Measurements from ENCODE around the gene FMNL1.
A peak's percentile ranks its signal among the peaks of the same experiment; 100 is the strongest.

The FMNL1 gene

DNA sequence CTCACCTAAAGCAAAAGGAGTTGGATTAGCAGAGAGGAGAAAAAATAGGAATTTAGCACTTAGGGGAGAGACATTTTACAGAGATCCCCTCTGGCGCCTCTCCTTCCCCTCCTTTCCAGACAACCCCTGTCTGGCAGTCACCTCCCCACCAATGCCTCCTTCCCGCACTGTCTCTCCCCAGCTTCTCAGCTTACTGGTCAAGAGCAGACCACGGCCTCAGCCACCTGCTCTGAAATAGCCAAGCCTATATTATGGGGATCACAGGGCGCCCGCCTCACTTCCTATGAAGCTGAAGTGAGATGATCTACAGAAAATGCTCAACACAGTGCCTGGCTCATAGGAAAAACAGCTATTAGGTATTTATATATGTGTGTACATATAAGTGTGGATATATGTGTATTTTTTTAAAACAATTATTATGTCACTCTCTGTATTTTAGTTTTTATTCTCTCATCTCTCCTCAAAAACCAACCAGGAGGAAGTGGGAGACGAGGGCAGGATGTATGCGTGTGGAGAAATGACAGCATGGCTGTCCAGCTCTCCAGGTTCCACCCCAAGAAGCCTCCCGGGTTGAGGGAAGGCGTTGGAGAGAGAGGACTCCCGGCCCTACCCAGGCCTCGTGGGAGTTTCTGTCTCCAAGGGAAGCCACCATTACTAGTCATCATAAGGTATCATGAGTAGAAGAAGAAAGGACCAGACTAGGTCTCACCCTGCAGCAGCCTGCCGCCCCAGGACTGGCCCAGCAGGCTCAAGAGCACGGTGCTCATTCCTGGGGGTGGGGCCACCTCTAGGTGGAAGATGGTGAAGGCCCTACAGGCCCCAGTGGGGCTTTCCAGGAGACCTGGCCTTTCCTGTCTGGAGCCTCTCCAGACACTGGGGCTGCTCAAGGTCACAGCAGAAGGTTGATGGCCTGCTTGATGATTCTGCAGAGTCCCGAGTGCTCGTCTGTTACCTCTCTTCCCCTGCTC is 67.9 kb downstream of the FMNL1 start:
- TF ChIP-seq, protein P1, sequence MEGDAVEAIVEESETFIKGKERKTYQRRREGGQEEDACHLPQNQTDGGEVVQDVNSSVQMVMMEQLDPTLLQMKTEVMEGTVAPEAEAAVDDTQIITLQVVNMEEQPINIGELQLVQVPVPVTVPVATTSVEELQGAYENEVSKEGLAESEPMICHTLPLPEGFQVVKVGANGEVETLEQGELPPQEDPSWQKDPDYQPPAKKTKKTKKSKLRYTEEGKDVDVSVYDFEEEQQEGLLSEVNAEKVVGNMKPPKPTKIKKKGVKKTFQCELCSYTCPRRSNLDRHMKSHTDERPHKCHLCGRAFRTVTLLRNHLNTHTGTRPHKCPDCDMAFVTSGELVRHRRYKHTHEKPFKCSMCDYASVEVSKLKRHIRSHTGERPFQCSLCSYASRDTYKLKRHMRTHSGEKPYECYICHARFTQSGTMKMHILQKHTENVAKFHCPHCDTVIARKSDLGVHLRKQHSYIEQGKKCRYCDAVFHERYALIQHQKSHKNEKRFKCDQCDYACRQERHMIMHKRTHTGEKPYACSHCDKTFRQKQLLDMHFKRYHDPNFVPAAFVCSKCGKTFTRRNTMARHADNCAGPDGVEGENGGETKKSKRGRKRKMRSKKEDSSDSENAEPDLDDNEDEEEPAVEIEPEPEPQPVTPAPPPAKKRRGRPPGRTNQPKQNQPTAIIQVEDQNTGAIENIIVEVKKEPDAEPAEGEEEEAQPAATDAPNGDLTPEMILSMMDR (conservative IDR thresholded peaks at IDR 0.05): no peak
- TF ChIP-seq ZFX (IDR thresholded peaks at IDR 0.05): no peak
- no peak overlapping the region for H3K27ac ChIP-seq

DNA sequence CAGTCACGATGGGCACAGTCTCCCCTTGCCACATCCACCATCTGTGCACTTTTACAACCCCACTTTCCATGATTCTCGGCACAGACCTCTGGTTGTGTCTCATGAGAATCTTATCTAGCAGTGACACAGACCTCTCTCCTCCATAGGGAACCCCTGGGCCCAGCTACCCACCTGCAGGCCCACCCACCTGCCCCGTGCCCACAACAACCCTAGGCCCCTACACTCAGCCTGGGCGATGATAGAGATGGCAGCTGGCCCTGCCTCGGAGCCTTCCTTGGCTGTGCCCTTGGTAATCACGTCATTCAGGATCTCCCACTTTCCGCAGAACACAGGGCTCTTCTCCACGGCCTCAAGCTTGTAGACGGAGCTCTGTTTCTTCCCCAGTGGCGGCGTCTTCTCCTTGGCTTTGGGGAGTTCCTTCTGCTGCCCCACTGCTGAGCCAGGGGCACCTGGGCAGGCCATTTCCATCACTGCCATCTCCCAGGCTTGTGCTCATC is 68.6 kb downstream of the FMNL1 start:
- TF ChIP-seq, protein P1 (conservative IDR thresholded peaks at IDR 0.05): no peak
- TF ChIP-seq ZFX (IDR thresholded peaks at IDR 0.05): no peak
- H3K27ac ChIP-seq: no peak overlapping the region

DNA sequence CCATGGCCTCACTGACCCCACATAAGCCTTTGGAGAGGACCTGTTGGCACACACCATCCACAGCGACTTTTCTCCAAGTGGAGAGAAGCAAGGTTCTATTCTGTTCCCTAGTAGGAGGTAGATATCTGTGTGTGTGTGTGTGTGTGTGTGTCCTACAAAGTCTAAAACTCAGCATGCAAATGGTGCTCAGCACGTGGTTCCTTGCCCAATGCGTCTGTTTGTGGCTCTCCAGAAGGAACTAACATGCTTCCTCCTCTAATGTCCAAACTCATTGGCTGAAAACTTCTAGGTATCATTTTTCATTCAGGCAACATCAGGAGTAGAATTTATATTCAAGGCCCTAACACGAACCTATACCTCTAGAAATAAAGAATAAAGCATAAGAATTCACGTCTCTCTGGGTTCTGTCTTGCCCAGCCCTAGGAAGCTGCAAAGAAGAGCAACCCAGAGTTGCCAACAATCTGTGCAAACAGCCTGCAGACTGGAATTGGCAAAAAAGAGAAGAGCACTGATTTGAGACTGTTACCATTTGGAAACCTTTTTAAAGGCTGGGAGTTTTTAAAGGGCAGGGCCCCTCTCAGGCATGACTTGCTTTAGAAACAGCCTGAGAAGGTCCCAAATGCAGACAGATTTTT is 69.6 kb downstream of the FMNL1 start:
- no peak for TF ChIP-seq ZFX (IDR thresholded peaks at IDR 0.05)
- TF ChIP-seq, protein P1 (conservative IDR thresholded peaks at IDR 0.05): no peak
- no peak overlapping the region for H3K27ac ChIP-seq

DNA sequence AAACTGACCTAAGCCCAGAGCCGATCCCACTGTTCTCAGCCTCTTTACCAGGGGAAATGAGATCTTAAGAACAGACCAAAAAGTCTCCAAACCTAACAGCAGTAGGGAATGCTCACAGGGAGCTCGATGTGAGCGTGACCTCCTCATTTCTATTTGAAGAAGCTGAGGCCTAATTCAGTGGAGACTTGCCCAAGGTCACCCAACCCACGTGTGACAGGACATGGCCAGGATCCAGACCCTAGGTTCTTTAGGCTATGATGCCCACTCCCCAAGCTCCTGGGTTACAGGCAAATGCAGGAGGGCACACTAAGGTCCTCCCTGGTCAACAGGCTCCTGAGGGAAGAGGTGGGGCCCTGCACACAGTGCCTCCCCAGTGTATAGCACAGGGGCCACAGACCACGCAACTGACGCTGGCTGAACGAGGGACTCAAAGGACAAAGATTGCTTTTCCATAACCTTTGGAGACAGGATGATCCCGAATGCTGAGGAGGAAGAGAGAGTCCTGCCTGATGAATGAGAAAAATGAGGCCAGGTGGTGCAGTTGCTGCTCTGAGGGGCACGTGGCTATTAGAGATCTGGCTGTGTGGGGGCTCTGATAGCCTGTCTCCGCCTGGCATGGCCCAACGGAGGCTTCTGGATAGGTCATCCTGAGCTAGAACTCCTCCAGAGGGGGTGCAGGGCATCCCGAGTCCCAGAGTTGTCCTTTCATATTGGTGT is 71.2 kb downstream of the FMNL1 start:
- peak overlapping the region; percentile 95 for H3K27ac ChIP-seq
- TF ChIP-seq ZFX (IDR thresholded peaks at IDR 0.05): no peak

DNA sequence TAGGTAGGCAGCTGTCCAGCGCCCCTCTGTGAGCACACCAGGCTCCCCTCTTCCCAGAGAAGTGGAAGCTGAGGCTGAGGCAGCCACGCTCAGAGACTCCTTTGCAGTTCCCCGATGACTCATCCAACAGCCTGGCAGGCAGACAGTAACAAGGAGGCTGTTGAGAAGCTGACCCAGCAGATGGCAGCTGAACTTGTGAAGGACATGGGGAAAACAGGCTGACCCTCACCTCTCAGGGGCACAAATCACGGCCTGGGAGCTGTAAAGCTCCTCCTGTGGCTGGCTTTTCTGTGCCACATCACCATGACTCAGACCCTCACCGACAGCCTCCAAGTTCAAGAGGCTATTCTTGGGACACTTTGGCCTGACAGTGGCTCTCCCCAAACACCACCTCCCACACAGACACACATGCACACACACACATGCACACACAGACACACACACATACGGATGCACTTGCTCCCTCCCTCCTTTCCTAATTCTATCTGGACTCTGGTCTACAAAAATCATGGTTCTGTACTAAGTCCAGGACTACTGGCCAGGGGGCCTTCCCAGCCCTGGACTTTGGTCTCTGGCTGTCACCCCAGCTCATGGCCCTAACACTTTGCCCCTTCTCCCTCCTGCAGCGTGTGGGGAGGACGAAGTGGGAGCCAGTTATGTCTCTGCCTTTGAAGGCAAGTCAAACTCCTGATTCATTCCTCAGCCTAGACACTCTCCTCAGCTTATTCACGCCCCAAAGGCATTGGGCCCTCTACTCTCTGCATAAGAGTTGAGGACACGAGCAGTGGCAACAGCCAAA is 71.9 kb downstream of the FMNL1 start:
- H3K27ac ChIP-seq: peak overlapping the region; percentile 95

DNA sequence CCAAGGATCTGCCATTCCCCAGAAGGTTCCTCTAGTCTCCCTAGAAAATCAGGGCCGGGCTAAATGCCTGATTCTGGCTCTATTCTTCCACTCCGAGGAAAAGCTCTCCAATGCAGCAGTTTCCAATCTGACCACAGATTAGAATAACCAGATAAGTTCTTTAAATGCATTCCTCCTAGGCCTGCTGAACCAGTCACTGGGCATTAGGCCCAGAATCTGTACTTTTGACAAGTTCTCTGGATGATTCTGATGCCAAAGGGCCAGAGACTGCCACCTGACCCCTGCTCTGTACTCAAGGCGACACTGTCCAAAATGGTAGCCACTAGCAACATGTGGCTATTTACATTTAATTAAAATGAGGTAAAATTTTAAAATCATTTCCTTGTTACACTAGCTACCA is 72.8 kb downstream of the FMNL1 start:
- no peak for TF ChIP-seq ZFX (IDR thresholded peaks at IDR 0.05)
- H3K27ac ChIP-seq: peak overlapping the region; percentile 95

More for the DNA sequence above, 71.9 kb downstream of the FMNL1 start:
- TF ChIP-seq, protein P1 (conservative IDR thresholded peaks at IDR 0.05): no peak
- no peak for TF ChIP-seq ZFX (IDR thresholded peaks at IDR 0.05)

DNA sequence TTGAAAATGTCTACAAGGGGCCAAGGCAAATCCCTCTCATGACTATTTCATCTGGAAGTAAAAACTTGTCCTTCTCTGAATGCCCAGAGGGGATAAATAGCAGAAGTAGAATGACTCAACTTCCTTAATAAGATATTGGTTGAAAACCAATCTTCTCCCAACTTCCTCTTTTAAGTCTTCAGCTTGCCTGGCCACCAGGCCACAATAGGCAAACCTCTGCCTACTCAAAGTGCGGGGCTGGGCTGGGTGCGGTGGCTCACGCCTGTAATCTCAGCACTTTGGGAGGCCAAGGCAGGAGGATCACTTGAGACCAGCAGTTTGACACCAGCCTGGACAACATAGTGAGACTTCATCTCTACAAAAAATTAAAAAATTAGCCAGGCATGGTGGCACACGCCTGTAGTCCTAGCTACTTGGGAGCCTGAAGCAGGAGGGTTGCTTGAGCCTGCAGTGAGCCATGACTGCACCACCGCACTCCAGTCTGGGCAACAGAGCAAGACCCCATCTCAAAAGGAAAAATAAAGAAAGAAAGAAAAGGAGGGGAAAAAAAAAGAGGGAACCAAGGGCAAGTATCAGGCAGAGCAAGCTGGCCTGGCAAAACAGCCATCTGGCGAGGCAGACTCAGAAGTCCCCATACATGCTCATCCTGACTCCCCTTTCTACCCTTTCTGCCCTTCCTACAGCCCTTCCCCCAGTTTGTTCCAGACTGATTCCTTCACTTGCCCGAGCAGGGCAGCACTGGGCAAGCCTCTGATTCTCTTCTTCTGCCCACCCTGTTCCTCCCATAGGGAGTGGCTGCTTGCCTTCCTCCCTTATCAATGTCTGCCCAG is 74.5 kb downstream of the FMNL1 start:
- peak overlapping the region; percentile 16 for H3K27ac ChIP-seq
- no peak for TF ChIP-seq ZFX (IDR thresholded peaks at IDR 0.05)
- TF ChIP-seq, protein P1 (conservative IDR thresholded peaks at IDR 0.05): no peak
